Activated CD4-positive, alpha-beta T cell treated with anti-CD3 and anti-CD28 coated beads, Interleukin-2, amount 50 U/mL, for 16 hours (primary cell): ENCODE measurements around the gene C2orf42.
A peak's percentile ranks its signal among the peaks of the same experiment; 100 is the strongest.
"Not testable (repeated sequence)": the region's sequence is repeated elsewhere in the genome, so short reads cannot be mapped to it uniquely, and the experiment has no call there.

ENCODE experiments used
- DNase-seq: peaks from one replicate; pipeline ENCODE4 v3.0.0-alpha.2; 2020

C2orf42 gene

GRCh38 chr2:70190418-70191243 lies at the start of gene C2orf42:
Gene C2orf42 (minus strand): TSS chr2:70191019. CDS start chr2:70181985, 9,034 bp downstream.
- peak; percentile 97 for DNase-seq

GRCh38 chr2:70240599-70240998 lies 49.8 kb upstream of the C2orf42 start:
- no peak for DNase-seq

GRCh38 chr2:70233926-70234325 lies 43.1 kb upstream of the C2orf42 start:
- no peak for DNase-seq

- no peak for DNase-seq
Measured at GRCh38 chr2:70226781-70227180, 36.0 kb upstream of the C2orf42 start.

- not testable (repeated sequence) for DNase-seq
Measured at GRCh38 chr2:70223305-70223704, 32.5 kb upstream of the C2orf42 start.

DNA sequence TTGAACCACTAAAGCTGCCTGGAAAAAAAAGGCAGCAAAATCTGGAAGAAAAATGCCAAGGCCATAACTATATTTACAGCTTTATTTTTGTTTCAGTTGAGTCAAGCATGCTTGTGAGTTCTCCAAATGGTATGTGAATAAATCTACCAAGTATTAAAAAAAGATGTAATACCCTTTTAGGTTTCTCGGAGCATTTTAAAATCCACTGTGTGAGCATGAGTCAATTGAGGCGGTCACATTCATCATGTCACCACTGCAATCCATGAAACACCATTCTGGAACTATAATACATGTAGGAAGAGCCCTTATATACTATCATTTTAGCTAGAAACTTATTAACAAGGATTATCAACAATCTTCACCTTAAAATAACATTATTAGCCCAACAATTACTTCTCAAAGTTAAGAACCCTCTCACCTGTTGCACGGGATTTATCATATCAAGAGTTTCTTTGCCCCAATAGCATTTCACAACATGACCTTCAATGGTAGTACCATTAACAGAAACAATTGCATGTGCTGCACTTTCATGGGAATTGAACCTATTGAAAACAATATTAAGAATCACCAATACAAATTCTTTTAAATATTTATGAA lies 24.2 kb upstream of the C2orf42 start:
- DNase-seq, result no peak

DNA sequence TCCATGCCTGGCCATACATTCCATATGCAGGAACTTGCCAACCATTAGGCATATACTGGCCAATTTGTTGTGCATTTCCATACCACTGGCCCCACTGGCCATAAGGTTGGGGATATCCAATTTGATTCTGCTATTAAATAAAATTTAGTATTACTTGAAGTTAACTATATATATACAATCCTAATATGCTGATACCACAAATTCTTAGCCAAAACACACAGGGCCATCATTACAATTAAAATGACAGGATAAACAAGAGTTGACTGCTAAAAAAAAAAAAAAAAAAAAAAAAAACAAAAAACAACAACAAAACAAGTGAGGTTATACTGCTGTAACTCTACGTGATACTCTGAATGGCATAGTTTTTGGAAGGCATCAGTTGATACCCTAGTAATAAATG lies 23.5 kb upstream of the C2orf42 start:
- DNase-seq, result no peak

DNA sequence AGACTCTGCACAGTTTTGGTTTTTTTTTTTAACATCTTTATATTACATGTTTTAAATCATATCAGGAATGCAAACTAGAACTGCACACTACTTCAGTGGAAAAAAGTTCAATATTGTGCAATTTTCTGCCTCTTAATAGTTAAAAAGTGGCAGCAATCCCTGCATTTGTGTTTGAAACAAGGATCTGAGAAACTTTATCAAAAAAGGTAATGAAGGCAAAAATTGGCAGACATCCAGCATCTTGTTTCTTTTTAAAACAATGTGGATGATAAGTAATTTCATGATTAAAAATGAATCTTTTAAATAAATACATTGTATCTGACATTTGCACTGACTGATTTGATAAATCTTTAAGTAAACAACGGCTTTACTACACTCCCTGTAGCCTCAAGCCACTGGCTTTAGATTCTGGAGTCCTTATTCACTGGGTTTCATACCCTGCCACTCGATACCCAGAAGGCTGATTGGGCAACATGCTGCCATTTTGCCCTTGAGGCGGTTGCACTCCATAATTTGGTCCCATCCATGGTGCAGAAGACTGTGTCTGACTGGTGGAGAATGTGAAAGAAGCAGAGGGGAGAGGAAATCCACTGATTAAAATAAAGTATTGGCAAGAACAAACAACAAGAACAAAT lies 21.6 kb upstream of the C2orf42 start:
- DNase-seq, result no peak

GRCh38 chr2:70211595-70211994 lies 20.8 kb upstream of the C2orf42 start:
- no peak for DNase-seq

- no peak for DNase-seq
Measured at GRCh38 chr2:70204452-70204851, 13.6 kb upstream of the C2orf42 start.

DNA sequence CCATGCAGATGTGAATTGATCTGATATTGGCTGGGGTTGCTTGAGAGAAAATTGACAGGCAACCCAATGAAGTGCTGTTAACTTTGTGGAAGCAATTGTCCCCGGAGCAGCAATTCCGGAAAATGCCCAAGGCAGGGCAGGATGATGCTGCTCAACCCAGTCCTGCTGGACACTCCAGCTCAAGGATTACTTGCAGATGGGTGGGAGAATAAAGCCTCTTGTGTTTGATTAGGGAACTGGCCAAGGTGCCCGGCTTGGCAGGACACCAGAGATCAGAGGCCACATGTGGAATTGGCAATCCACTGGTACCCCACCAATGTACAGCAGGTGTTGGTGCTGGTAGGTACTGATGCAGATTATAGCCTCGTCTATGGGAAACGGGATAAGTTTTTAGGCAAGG lies 12.3 kb upstream of the C2orf42 start:
- DNase-seq, result no peak

- DNase-seq, result no peak
Measured at GRCh38 chr2:70202236-70202806, 11.5 kb upstream of the C2orf42 start.

DNA sequence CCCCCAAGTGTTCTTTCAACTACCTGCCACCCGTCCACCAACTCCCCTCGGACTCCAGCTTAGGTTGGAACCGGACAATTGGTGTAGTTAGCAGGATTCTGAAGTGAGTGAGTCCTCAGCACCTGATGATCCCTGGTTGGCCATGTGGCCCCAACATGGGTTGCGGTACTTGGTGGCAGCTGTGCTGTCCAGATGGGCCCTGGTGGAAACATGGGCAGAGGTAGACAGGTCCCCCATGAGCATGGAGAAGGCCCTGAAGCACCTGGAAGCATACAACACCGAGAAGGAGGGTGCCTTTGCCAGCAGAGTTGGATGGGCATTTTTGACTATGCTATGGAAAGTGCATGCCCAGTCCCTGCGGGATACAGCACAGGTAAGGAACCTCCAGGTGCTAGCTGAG lies 11.0 kb upstream of the C2orf42 start:
- no peak for DNase-seq

DNA sequence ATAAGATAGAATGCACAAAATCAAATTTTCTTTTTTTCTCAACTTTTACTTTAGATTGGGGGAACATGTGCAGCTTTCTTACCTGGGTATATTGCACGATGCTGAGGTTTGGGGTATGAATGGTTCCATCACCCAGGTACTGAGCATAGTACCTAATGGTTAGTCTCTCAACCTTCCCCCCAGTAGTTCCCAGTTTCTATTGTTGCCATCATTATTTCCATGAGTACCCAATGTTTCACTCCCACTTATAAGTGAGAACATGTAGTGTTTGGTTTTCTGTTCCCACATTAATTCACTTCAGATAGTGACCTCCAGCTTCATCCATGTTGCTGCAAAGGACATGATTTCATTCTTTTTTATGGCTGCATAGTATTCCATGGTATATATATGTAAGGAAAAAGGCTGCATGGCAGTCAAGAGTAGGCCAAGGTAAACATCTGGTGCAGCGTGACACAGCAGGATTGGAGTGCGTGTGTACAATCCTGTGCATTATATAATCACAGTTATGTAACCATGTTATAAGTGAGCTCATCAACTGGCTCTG lies 10.5 kb upstream of the C2orf42 start:
- DNase-seq, result no peak

DNA sequence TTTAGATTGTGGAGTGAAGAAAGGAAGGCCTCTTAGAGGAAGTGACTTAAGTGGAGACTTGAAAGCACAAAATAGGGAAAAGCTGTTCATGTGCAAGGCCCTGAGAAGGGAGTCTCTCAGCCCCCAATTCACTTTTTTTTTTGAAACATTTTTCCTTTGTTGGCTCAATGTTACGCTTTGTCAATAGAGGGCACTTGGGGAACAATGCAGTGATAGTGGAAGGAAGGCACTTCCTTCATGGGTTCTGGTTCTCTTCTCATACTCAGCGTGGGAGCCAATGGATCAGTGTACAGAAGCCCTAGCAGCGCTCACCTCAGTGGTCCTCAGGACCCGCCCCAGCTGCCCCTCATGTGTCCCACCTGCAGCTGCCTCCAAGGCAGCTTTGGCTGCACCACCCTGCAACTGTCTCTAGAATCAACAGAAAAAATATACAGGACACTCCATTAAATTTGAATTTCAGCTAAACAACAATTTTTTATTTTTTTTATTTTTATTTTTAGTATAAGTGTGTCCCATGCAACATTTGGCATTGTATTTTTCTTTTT lies 8.6 kb upstream of the C2orf42 start:
- DNase-seq, result no peak

GRCh38 chr2:70192516-70192915 lies 1.7 kb upstream of the C2orf42 start:
- no peak for DNase-seq

DNA sequence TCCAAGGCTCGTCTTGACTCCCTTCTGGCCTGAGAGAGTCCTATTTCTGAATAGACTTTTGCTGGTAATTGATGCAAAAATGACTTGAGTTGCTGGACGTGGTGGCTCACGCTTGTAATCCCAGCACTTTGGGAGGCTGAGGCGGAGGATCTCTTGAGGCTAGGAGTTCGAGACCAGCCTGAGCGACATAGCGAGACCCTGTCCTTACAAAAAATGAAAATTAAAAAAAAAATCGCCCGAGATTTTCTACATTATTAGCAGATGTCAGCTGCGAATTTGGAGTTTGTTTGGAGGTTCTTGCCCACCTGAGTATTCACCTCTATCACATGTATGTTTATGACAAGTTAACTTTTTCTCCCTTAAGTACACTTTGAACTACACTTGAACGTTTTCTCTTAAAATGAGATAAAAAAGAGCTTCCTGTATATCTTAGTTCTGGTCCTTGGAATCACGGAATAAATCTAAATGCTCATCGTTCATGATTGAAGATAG lies 471 bp upstream of the C2orf42 start:
- DNase-seq, result no peak

DNA sequence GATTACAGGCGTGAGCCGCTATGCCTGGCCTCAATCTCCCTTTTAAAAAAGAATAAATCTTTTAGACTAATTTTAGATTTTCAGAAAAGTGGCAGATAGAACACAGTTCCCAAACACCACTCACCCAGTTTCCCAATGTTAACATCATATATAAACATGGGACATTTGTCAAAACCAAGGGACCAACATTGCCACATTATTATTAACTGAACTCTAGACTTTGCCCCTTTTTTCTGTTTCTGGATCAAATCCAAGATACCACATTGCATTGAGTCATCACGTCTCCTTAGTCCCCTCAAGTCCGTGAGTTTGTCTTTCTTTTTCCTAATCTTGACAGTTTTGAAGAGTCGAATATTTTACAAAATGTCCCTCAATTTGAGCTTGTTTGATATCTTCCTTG lies 2.4 kb downstream of the C2orf42 start:
- no peak for DNase-seq

GRCh38 chr2:70187170-70187569 lies 3.6 kb downstream of the C2orf42 start:
- not testable (repeated sequence) for DNase-seq

DNA sequence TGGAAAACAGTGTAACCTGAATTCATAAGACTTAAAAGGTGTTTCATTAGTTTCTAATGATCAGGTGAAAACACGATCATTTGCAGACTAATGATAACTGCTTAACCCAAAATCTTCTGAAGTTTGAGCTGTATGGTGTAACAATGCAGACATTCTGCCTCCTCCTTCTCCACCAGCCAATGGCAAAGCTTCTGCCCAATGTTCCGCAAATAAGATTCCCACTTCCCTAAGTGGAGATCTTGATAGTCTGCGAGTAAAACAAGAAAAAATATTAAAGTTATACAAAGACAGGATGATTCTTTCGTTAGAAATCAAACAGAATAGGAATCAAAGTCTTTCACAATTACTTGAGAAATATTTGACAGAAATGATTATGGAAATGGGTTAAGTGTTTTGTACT lies 8.1 kb downstream of the C2orf42 start:
- DNase-seq, result no peak

GRCh38 chr2:70181363-70181956 lies 9.4 kb downstream of the C2orf42 start:
- DNase-seq, result no peak

DNA sequence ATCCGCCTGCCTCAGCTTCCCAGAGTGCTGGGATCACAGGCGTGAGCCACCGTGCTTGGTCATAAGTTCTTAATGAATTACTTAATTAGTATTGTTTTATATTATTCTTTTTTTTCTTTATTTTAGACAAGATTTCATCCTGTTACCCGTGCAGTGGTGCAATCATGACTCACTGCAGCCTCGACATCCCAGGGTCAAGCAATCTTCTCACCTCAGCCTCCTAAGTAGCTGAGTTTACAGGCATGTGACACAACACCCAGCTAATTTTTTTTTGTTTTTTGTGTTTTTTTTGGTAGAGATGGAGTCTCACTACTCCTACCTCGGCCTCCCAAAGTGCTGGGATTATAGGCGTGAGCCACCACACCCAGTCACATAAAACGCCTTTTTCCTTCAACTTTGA lies 17.3 kb downstream of the C2orf42 start:
- no peak for DNase-seq
